HepG2 (cell line): ENCODE results near the gene SNX11. TPM values are rescaled to one million over a fixed set of nuclear protein-coding genes. Genes with fewer than 3 reads are reported as not detected.

Experiments used
- AHDC1 ChIP-seq: sonication (generic); formaldehyde crosslinking; IDR thresholded peaks from 2 replicates; pipeline ENCODE4 v1.5.1; 2020; ENCODE audit warnings: mild to moderate bottlenecking, missing genetic modification reagents, borderline replicate concordance
- ELF1 ChIP-seq: sonication (generic); formaldehyde crosslinking; IDR thresholded peaks from 2 replicates; pipeline ENCODE4 v1.4.0; 2020; ENCODE audit warnings: missing genetic modification reagents
- NFYC ChIP-seq: IDR thresholded peaks from 2 replicates; pipeline ENCODE4 v1.6.1; 2016; ENCODE audit warnings: missing genetic modification reagents, missing compliant biosample characterization
- SRF ChIP-seq: IDR thresholded peaks from 2 replicates; pipeline ENCODE4 v1.6.1; 2011; ENCODE audit warnings: mild to moderate bottlenecking, low read depth, low read length, moderate library complexity
- TMF1 ChIP-seq: sonication (generic); formaldehyde crosslinking; IDR thresholded peaks from 2 replicates; pipeline ENCODE4 v1.8.1; 2022; ENCODE audit warnings: low read depth, missing genetic modification reagents
- UBTF ChIP-seq: sonication (generic); formaldehyde crosslinking; IDR thresholded peaks from 2 replicates; pipeline ENCODE4 v1.4.0; 2020; ENCODE audit warnings: mild to moderate bottlenecking, missing genetic modification reagents
- ZNF296 ChIP-seq: sonication (generic); formaldehyde crosslinking; conservative IDR thresholded peaks from 2 replicates; pipeline ENCODE4 v1.5.0; 2020; ENCODE audit warnings: mild to moderate bottlenecking, missing genetic modification reagents
- ZNF3 ChIP-seq: IDR thresholded peaks from 2 replicates; pipeline ENCODE4 v1.7.0; 2017; ENCODE audit warnings: inconsistent platforms
- ZNF777 ChIP-seq: sonication (generic); formaldehyde crosslinking; IDR thresholded peaks from 2 replicates; pipeline ENCODE4 v1.4.0; 2020; ENCODE audit warnings: missing genetic modification reagents
- polyA plus RNA-seq, 8 experiments: library from polyadenylated mRNA; depleted of rRNA in 3 of 8; stranded (reverse) in 7 of 8; unstranded in 1 of 8; fragments of >200 nt; fragmentation: Illumina TruSeq in 4 of 8; extraction: Trizol in 4 of 8; gene quantifications; 2 replicates each; pipeline versions ENCODE4 v1.2.1 to v1.2.3, GENCODE V29; 2011 to 2016; ENCODE audit warnings: low read depth in 4 of 8, missing spikeins in 1 of 8, mixed read lengths in 1 of 8; ENCODE audit not compliant: insufficient read depth in 1 of 8
- total RNA-seq, 5 experiments: library from RNA; depleted of rRNA; stranded (reverse); fragments of >200 nt; fragmentation: Illumina TruSeq; extraction: Trizol; gene quantifications; 2 replicates each; pipeline ENCODE4 v1.2.3, GENCODE V29; 2016; ENCODE audit warnings: low read depth in 1 of 5
- TF ChIP-seq, protein P1 (sequence below), 2 experiments: sonication (generic) in 1 of 2; formaldehyde crosslinking in 1 of 2; IDR thresholded peaks; 2 replicates each; pipeline versions ENCODE4 v1.4.0 to v1.6.1; 2018 to 2020; ENCODE audit warnings: missing genetic modification reagents in 2 of 2, borderline replicate concordance in 1 of 2, low read depth in 1 of 2, mild to moderate bottlenecking in 1 of 2, missing biosample characterization in 1 of 2
- TF ChIP-seq, protein P2 (sequence below), 2 experiments: IDR thresholded peaks; 2 replicates each; pipeline ENCODE4 v1.6.1; 2011 to 2012; ENCODE audit warnings: low read length in 2 of 2, borderline replicate concordance in 1 of 2, low read depth in 1 of 2, mild to moderate bottlenecking in 1 of 2, moderate library complexity in 1 of 2
- TF ChIP-seq, protein P3 (sequence below): sonication (generic); formaldehyde crosslinking; IDR thresholded peaks from 2 replicates; pipeline ENCODE4 v1.5.0; 2020; ENCODE audit warnings: missing genetic modification reagents

The SNX11 gene
- total and polyA plus RNA-seq, 2 of the 13 experiments (the other 11 are each of a cell fraction or from before 2014, with no cell fraction given), result 12.9 to 14.0 TPM

DNA sequence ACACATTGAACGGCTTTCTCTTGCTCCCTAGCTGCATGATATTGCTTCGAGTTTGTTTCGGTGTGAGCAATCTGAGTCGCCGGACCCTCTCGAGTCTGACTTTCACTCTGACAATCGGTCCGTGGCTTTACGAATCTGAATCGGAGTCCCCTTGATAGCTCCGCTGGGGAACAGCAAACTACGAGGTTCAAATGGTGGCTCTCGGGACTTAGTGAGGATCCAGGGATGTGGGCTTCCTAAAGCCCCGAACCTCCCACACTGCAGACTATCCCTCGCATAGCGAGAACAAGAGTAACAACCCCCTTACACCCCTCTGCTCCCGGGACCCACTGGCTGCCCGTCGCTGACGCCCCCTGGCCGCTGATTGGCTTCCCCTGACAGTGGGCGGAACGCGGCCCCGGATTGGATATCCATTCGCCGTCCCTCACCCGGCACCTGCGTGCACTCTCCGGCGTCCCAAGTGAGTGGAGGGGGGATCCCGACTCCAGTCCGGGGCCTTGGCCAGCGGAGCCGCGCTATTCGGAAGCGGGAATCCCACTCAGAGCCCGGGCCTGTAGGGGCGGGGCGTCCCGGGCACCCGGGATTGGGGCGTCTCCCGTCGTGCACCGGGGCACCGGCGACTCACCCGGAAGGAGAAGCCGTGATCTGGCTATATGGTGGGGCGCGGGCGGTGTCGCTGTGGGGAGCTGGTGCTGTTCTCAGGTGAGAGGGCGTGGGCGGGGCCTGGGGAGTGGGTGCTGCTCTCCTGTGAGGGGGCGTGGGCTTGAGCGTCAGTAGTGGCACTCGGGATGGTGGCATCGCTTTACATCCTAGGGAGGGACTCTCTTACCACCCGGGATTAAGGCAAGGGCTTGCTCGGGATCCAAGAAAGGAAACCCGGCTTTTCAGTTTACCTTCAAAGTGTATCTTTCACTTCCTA is at the start of gene SNX11 (continued):
- TF ChIP-seq, protein P1, sequence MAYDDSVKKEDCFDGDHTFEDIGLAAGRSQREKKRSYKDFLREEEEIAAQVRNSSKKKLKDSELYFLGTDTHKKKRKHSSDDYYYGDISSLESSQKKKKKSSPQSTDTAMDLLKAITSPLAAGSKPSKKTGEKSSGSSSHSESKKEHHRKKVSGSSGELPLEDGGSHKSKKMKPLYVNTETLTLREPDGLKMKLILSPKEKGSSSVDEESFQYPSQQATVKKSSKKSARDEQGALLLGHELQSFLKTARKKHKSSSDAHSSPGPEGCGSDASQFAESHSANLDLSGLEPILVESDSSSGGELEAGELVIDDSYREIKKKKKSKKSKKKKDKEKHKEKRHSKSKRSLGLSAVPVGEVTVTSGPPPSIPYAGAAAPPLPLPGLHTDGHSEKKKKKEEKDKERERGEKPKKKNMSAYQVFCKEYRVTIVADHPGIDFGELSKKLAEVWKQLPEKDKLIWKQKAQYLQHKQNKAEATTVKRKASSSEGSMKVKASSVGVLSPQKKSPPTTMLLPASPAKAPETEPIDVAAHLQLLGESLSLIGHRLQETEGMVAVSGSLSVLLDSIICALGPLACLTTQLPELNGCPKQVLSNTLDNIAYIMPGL (CRISPR knock-in tag; IDR thresholded peaks at IDR 0.05; ENCODE audit: borderline replicate concordance in 1 of 2, low read depth in 1 of 2), result peak; percentile 78 to 83; a peak in 2 of 4 replicates
- TF ChIP-seq ZNF3, result no peak
- TF ChIP-seq, protein P2, sequence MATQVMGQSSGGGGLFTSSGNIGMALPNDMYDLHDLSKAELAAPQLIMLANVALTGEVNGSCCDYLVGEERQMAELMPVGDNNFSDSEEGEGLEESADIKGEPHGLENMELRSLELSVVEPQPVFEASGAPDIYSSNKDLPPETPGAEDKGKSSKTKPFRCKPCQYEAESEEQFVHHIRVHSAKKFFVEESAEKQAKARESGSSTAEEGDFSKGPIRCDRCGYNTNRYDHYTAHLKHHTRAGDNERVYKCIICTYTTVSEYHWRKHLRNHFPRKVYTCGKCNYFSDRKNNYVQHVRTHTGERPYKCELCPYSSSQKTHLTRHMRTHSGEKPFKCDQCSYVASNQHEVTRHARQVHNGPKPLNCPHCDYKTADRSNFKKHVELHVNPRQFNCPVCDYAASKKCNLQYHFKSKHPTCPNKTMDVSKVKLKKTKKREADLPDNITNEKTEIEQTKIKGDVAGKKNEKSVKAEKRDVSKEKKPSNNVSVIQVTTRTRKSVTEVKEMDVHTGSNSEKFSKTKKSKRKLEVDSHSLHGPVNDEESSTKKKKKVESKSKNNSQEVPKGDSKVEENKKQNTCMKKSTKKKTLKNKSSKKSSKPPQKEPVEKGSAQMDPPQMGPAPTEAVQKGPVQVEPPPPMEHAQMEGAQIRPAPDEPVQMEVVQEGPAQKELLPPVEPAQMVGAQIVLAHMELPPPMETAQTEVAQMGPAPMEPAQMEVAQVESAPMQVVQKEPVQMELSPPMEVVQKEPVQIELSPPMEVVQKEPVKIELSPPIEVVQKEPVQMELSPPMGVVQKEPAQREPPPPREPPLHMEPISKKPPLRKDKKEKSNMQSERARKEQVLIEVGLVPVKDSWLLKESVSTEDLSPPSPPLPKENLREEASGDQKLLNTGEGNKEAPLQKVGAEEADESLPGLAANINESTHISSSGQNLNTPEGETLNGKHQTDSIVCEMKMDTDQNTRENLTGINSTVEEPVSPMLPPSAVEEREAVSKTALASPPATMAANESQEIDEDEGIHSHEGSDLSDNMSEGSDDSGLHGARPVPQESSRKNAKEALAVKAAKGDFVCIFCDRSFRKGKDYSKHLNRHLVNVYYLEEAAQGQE (IDR thresholded peaks at IDR 0.05; ENCODE audit: borderline replicate concordance in 1 of 2, low read depth in 1 of 2, low read length in 2 of 2), result peak in 1 of 2 experiments; percentile 52; a peak in 1 of 4 replicates
- no peak for TF ChIP-seq SRF
- peak; percentile 30; the same call in 1 of the 2 replicates for TF ChIP-seq ZNF777
- TF ChIP-seq AHDC1, result peak; percentile 21; the same call in 1 of the 2 replicates
- TF ChIP-seq TMF1 (CRISPR knock-in tag), result no peak
- TF ChIP-seq ZNF296 (CRISPR knock-in tag), result 0 out of 2 replicates have a peak, but pooled peaks have one; percentile 30
- TF ChIP-seq ELF1, result peak; percentile 91
- TF ChIP-seq UBTF (CRISPR knock-in tag), result peak; percentile 80
- peak; percentile 93 for TF ChIP-seq NFYC
- TF ChIP-seq, protein P3, sequence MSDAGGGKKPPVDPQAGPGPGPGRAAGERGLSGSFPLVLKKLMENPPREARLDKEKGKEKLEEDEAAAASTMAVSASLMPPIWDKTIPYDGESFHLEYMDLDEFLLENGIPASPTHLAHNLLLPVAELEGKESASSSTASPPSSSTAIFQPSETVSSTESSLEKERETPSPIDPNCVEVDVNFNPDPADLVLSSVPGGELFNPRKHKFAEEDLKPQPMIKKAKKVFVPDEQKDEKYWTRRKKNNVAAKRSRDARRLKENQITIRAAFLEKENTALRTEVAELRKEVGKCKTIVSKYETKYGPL (CRISPR knock-in tag), result peak; percentile 39; the same call in 1 of the 2 replicates
